ENCODE measurements around the gene UBE2D3. TPM values are rescaled to one million over a fixed set of nuclear protein-coding genes. Genes with fewer than 3 reads are reported as not detected.

The UBE2D3 gene
- total and polyA plus RNA-seq, 8 donors, result 241 to 313 (median 272) TPM

GRCh38 chr4:102862016-102862415, 34.7 kb upstream of the UBE2D3 start:
- H3K27me3 ChIP-seq, result no peaks in the 10 kb centered on the region

GRCh38 chr4:102860611-102861324, 33.4 kb upstream of the UBE2D3 start:
- no peak for TF ChIP-seq CTCF (IDR thresholded peaks at IDR 0.05)
- intact Hi-C loops (cut with DNase I), result no loop called here
- no peak overlapping the region for H3K27ac ChIP-seq
- peak; percentile 32 for ATAC-seq
- H3K4me3 ChIP-seq, result no peak overlapping the region
- peaks cover 0 to 9% of the 10 kb centered on the region in 2 donors for H3K4me1 ChIP-seq
- H3K9me3 ChIP-seq, result peaks cover 0 to 20% of the 10 kb centered on the region in 2 donors
- DNase-seq, result no peak
- H3K27me3 ChIP-seq, result no peaks in the 10 kb centered on the region
- H3K36me3 ChIP-seq, result no peaks in the 10 kb centered on the region

More at GRCh38 chr4:102862016-102862415, 34.7 kb upstream of the UBE2D3 start:
- intact Hi-C loops (cut with DNase I), result no loop called here
- H3K4me3 ChIP-seq, result no peak overlapping the region
- ATAC-seq, result peak; percentile 53
- peaks cover 0 to 9% of the 10 kb centered on the region in 2 donors for H3K4me1 ChIP-seq
- no peaks in the 10 kb centered on the region for H3K36me3 ChIP-seq
- no peak for TF ChIP-seq CTCF (IDR thresholded peaks at IDR 0.05)
- DNase-seq, result no peak
- peak overlapping the region in 1 of 2 donors; percentile 51 for H3K27ac ChIP-seq
- peaks cover 0 to 20% of the 10 kb centered on the region in 2 donors for H3K9me3 ChIP-seq

GRCh38 chr4:102858828-102859464, 31.6 kb upstream of the UBE2D3 start:
- Histone ChIP-seq H3K9me3 (peaks cover 0 to 20% of the 10 kb centered on the region in 2 donors), H3K27ac (no peak overlapping the region), H3K4me1 (peaks cover 0 to 9% of the 10 kb centered on the region in 2 donors), H3K4me3 (no peak overlapping the region), H3K27me3 (no peaks in the 10 kb centered on the region), H3K36me3 (no peaks in the 10 kb centered on the region)
- no peak for ATAC-seq
- DNase-seq, result no peak
- no peak for TF ChIP-seq CTCF (IDR thresholded peaks at IDR 0.05)
- intact Hi-C loops (cut with DNase I), result no loop called here

GRCh38 chr4:102850370-102850769, 23.0 kb upstream of the UBE2D3 start:
- H3K36me3 ChIP-seq, result no peaks in the 10 kb centered on the region
- H3K4me3 ChIP-seq, result no peak overlapping the region
- no peaks in the 10 kb centered on the region for H3K9me3 ChIP-seq
- no peaks in the 10 kb centered on the region for H3K27me3 ChIP-seq
- ATAC-seq, result no peak
- H3K27ac ChIP-seq, result no peak overlapping the region
- H3K4me1 ChIP-seq, result no peaks in the 10 kb centered on the region
- TF ChIP-seq CTCF (IDR thresholded peaks at IDR 0.05), result no peak
- DNase-seq, result no peak
- intact Hi-C loops (cut with DNase I), result no loop called here

- intact Hi-C loops (cut with DNase I), result no loop called here
- H3K4me3 ChIP-seq, result no peak overlapping the region
- no peaks in the 10 kb centered on the region for H3K4me1 ChIP-seq
- no peak for DNase-seq
- no peak for ATAC-seq
- H3K27ac ChIP-seq, result no peak overlapping the region
- no peaks in the 10 kb centered on the region for H3K27me3 ChIP-seq
- no peaks in the 10 kb centered on the region for H3K36me3 ChIP-seq
- H3K9me3 ChIP-seq, result no peaks in the 10 kb centered on the region
- no peak for TF ChIP-seq CTCF (IDR thresholded peaks at IDR 0.05)
These were observed 22.3 kb upstream of the UBE2D3 start for GRCh38 chr4:102849579-102850104.
